Cardiac muscle cell (in vitro differentiated cells and primary cell): ENCODE measurements around the gene SCYGR2. TPM values are rescaled to one million over a fixed set of nuclear protein-coding genes. Genes with fewer than 3 reads are reported as not detected.
A peak's percentile ranks its signal among the peaks of the same experiment; 100 is the strongest.
"Not testable (repeated sequence)": the region's sequence is repeated elsewhere in the genome, so short reads cannot be mapped to it uniquely, and the experiment has no call there.

Experiments
- DNase-seq, 2 donors: peaks; one replicate each; pipeline versions ENCODE4 v3.0.0 to v3.0.0-alpha.2; 2010 to 2017; ENCODE audit warnings: low read depth in 1 of 2, low spot score in 1 of 2
- H3K27ac ChIP-seq: fragments of 200-600 bp; sonication (generic); 2 replicates; pipeline ENCODE4 v1.5.1; 2016
- H3K27me3 ChIP-seq: fragments of 200-600 bp; sonication (generic); 2 replicates; pipeline ENCODE4 v1.6.0; 2016; ENCODE audit warnings: control low read depth
- H3K36me3 ChIP-seq: fragments of 200-600 bp; sonication (generic); 2 replicates; pipeline ENCODE4 v1.5.1; 2016; ENCODE audit warnings: control low read depth
- H3K4me1 ChIP-seq: fragments of 200-600 bp; sonication (generic); 2 replicates; pipeline ENCODE4 v1.8.1; 2017; ENCODE audit warnings: low read depth, mild to moderate bottlenecking, mixed run types
- H3K4me3 ChIP-seq: fragments of 200-600 bp; sonication (generic); 2 replicates; pipeline ENCODE4 v1.5.1; 2016; ENCODE audit warnings: mild to moderate bottlenecking
- H3K9me3 ChIP-seq: fragments of 200-600 bp; sonication (generic); 2 replicates; pipeline ENCODE4 v1.5.1; 2017; ENCODE audit warnings: low read depth, mild to moderate bottlenecking, control low read depth
- polyA plus RNA-seq: library from polyadenylated mRNA; unstranded; fragments of >200 nt; fragmentation: Nextera tagmentation; extraction: Ambion mirVana; gene quantifications from 2 replicates; pipeline ENCODE4 v1.2.1, GENCODE V29; 2016
- total RNA-seq: library from RNA; depleted of rRNA; stranded (reverse); fragments of >200 nt; gene quantifications from 2 replicates; pipeline ENCODE4 v1.2.3, GENCODE V29; 2016
- TF ChIP-seq, protein P1 (sequence below): IDR thresholded peaks from 2 replicates; pipeline ENCODE4 v1.5.1; 2012; ENCODE audit warnings: low read depth, mild to moderate bottlenecking, low read length

SCYGR2 gene, protein sequence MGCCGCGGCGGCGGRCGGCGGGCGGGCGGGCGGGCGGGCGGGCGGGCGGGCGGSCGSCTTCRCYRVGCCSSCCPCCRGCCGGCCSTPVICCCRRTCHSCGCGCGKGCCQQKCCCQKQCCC
- not detected in 2 replicates for total RNA-seq
- not detected in 2 replicates for polyA plus RNA-seq

DNA sequence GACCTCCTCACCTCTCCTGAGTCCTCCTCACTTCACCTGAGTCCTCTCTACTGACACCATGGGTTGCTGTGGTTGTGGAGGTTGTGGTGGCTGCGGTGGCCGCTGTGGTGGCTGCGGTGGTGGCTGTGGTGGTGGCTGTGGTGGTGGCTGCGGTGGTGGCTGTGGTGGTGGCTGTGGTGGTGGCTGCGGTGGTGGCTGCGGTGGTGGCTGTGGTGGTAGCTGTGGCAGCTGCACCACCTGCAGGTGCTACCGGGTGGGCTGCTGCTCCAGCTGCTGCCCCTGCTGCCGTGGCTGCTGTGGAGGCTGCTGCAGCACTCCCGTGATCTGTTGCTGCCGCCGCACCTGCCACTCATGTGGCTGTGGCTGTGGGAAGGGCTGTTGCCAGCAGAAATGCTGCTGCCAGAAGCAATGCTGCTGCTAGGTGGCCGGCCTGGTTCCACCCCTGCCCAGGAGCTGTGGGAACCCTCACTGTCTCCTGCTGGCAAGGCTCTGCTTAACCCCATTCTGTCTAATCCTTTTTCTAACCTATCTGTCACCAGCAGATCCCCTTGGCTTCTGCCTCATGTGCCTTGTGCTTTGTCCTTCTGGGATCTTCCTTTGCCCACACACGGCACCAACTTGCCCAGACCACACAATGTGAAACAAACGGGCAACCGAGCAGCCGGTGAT is at the start of gene SCYGR2:
Gene SCYGR2, plus strand, starts transcription at position 59 of the 669 bp plus-strand sequence. Its CDS starts 0 bp downstream, at position 59.
- not testable (repeated sequence) for H3K4me3 ChIP-seq, H3K9me3 ChIP-seq, H3K27me3 ChIP-seq, H3K4me1 ChIP-seq, DNase-seq, H3K27ac ChIP-seq, H3K36me3 ChIP-seq

DNA sequence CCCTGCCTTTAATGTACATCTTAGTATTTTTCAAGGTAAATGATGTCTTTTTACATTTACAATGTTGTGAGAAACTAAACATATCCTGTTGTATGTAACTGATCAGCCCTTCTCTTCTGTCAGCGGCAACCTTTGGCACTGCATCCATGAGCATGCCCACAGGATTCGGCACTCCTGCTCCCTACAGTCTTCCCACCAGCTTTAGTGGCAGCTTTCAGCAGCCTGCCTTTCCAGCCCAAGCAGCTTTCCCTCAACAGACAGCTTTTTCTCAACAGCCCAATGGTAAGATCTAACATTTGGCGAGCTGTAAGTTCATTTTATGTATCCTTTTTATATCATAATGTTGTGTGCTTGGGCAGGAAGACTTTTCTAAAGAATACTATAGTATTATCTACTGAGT is 46.9 kb upstream of the SCYGR2 start:
- Histone ChIP-seq H3K4me1 (no peaks in the 10 kb centered on the region), H3K4me3 (no peak overlapping the region), H3K36me3 (peaks cover 42% of the 10 kb centered on the region), H3K27ac (no peak overlapping the region), H3K9me3 (no peaks in the 10 kb centered on the region), H3K27me3 (no peaks in the 10 kb centered on the region)
- TF ChIP-seq, protein P1, sequence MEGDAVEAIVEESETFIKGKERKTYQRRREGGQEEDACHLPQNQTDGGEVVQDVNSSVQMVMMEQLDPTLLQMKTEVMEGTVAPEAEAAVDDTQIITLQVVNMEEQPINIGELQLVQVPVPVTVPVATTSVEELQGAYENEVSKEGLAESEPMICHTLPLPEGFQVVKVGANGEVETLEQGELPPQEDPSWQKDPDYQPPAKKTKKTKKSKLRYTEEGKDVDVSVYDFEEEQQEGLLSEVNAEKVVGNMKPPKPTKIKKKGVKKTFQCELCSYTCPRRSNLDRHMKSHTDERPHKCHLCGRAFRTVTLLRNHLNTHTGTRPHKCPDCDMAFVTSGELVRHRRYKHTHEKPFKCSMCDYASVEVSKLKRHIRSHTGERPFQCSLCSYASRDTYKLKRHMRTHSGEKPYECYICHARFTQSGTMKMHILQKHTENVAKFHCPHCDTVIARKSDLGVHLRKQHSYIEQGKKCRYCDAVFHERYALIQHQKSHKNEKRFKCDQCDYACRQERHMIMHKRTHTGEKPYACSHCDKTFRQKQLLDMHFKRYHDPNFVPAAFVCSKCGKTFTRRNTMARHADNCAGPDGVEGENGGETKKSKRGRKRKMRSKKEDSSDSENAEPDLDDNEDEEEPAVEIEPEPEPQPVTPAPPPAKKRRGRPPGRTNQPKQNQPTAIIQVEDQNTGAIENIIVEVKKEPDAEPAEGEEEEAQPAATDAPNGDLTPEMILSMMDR, result no peak
- DNase-seq, result no peak

DNA sequence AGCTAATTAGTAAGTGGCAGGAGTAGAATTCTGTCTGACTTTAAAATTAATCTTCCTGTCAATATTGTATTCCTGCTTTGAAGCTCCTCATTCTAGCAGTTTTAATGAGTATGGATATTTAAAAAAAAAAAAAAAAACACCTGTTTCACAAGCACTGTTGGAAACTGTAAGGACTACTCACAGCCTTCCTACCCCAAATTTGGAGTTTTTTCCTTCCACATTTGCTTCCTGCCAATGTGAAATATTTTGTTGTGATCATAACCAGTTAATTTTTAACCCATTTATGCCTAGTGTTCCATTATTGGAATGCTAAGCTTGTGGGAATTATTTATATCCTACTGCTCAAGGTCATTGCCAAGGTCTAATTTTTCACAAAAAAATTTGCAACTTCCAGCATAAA is 36.1 kb upstream of the SCYGR2 start:
- no peaks in the 10 kb centered on the region for H3K4me1 ChIP-seq
- no peak overlapping the region for H3K27ac ChIP-seq
- peaks cover 12% of the 10 kb centered on the region for H3K36me3 ChIP-seq

DNA sequence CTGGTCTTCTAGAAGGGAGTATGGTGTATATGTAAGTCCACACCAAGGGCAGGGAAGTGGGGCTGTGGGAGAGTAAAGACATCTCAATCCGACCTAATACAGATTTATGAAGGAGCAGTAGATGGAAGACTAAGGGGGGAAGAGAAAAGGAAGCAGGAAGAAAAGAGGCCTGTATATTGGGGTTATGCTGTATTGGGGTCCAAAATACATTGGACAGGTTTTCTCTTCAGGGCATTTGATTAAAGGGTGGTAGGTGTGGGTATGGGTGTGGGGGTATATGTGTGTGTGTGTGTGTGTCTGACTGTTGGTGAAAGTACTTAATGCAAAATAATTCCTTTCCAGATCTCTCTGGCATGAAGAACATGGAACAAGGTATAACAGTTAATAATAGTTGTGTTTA is 33.6 kb upstream of the SCYGR2 start:
- DNase-seq, result no peak

More for the DNA sequence above, 36.1 kb upstream of the SCYGR2 start:
- TF ChIP-seq, protein P1, result no peak
- no peaks in the 10 kb centered on the region for H3K27me3 ChIP-seq
- no peak overlapping the region for H3K4me3 ChIP-seq
- H3K9me3 ChIP-seq, result no peaks in the 10 kb centered on the region
- DNase-seq, result no peak

GRCh38 chr2:227566012-227566411 is 32.7 kb upstream of the SCYGR2 start:
- H3K4me3 ChIP-seq, result no peak overlapping the region
- H3K27me3 ChIP-seq, result no peaks in the 10 kb centered on the region
- DNase-seq, result no peak
- H3K4me1 ChIP-seq, result no peaks in the 10 kb centered on the region
- peak overlapping the region; percentile 6 for H3K27ac ChIP-seq
- no peaks in the 10 kb centered on the region for H3K9me3 ChIP-seq
- peaks cover under 1% of the 10 kb centered on the region for H3K36me3 ChIP-seq
- TF ChIP-seq, protein P1, result no peak

More for the DNA sequence above, 33.6 kb upstream of the SCYGR2 start:
- H3K36me3 ChIP-seq, result peaks cover 6% of the 10 kb centered on the region
- TF ChIP-seq, protein P1, result no peak
- no peak overlapping the region for H3K27ac ChIP-seq
- H3K4me3 ChIP-seq, result no peak overlapping the region
- no peaks in the 10 kb centered on the region for H3K9me3 ChIP-seq
- no peaks in the 10 kb centered on the region for H3K4me1 ChIP-seq
- no peaks in the 10 kb centered on the region for H3K27me3 ChIP-seq

- Histone ChIP-seq H3K9me3 (no peaks in the 10 kb centered on the region), H3K36me3 (no peaks in the 10 kb centered on the region), H3K27ac (no peak overlapping the region), H3K4me1 (no peaks in the 10 kb centered on the region), H3K27me3 (no peaks in the 10 kb centered on the region), H3K4me3 (no peak overlapping the region)
- TF ChIP-seq, protein P1, result no peak
- DNase-seq, result no peak
Observed at GRCh38 chr2:227568852-227569169, 29.9 kb upstream of the SCYGR2 start.
